Measurements from ENCODE around the gene GGA1.

The GGA1 gene, protein sequence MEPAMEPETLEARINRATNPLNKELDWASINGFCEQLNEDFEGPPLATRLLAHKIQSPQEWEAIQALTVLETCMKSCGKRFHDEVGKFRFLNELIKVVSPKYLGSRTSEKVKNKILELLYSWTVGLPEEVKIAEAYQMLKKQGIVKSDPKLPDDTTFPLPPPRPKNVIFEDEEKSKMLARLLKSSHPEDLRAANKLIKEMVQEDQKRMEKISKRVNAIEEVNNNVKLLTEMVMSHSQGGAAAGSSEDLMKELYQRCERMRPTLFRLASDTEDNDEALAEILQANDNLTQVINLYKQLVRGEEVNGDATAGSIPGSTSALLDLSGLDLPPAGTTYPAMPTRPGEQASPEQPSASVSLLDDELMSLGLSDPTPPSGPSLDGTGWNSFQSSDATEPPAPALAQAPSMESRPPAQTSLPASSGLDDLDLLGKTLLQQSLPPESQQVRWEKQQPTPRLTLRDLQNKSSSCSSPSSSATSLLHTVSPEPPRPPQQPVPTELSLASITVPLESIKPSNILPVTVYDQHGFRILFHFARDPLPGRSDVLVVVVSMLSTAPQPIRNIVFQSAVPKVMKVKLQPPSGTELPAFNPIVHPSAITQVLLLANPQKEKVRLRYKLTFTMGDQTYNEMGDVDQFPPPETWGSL

DNA sequence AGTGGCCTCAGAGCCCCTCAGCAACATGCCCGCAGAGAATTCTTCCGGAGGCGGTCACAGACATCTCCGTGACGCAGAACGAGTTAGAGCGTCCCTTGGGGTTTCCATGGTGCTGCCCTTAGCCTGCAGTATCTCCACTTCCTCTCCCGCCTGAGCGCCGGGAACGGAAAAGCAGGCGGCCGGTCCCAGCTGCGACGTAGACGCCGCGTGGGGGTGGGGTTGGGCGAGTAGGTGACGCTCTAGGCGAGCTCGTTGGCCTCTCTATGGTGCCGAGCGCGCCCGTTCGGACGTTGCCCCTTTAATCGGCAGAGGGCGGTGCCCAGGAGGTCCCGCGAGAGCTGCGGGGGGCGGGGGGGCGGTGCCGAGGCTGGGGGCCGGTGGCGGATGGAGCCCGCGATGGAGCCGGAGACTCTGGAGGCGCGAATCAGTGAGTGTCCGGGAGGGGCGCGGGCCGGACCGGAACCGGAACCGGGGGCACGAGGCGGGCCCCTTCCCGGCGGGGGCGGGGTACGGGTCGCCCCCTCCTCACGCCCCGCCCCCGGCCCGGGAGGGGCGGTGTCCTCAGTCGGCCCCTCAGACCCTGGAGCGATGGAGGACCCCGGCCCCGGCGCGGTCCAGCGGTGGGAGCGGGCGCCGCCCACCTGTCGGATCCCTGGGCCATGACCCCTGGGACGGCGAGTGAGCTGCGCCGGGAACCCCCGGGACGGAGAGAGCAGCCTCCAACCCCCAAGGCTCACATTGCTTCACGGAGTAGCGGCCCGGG is at the start of gene GGA1:
GGA1 (plus strand) TSS at position 358 of the 763 bp plus-strand sequence; CDS start at position 385, 27 bp downstream.
- in situ Hi-C loops (cut with MboI; ENCODE audit: low sequenced_read_pairs), result no loop called here

DNA sequence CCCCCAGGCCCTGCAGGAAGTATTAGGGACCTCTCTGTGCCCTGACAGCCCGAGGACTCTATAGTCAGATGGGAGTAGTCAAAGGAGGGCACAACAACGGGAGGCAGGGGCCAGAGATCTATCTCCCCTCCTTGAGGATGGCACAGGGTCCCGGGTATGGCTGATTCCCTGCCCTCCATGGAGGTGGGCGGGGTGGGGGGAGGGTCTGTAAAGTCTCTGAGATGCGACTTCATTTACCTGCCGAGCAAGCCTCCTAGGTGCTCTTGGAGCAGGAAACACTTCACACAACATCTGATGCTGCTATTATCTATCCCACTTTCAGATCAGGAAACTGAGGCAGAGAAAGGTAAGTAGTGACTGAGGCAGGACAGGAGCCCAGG is 49.1 kb upstream of the GGA1 start:
- in situ Hi-C loops (cut with MboI; ENCODE audit: low sequenced_read_pairs), result no loop called here

DNA sequence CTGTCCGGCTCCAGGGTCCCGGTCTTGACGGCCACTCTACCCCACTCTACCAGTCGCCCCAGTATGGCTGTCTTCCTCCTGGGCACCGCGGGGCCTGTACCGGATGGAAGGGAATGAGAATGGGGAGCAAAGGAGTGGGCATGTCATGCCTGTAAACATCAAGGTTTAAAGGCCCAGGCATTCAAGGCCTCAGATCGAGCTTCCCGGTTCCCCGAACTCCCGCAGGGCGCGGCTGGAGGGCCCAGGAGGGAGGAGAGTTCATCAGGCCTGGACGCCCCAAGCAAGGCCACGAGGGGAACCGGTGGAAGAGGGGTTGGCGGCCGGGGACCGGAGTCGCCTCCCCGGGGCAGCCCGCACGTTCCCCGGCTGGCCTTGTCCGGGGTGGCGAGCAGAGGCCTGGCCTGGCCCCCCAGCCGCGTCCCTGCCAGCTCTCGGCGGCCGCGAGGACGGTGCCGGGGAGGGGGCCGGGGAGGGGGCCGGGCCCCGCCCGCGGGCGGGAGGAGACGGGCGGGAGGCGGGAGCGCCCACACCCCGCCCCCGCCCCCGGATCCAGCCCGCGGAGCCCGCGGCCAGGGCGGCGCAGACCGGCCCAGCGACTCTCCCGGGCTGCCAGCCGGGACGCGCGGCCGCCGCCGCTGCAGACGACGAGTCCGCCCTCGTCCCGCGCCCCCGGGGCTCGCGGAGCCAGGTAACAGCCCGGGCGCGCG is 48.6 kb upstream of the GGA1 start, which contains the start of gene CDC42EP1:
CDC42EP1 (plus strand) TSS at position 580 of the 707 bp plus-strand sequence. CDS start 5,870 bp downstream, outside the sequence.
- in situ Hi-C loops (cut with MboI; ENCODE audit: low sequenced_read_pairs), result no loop called here

DNA sequence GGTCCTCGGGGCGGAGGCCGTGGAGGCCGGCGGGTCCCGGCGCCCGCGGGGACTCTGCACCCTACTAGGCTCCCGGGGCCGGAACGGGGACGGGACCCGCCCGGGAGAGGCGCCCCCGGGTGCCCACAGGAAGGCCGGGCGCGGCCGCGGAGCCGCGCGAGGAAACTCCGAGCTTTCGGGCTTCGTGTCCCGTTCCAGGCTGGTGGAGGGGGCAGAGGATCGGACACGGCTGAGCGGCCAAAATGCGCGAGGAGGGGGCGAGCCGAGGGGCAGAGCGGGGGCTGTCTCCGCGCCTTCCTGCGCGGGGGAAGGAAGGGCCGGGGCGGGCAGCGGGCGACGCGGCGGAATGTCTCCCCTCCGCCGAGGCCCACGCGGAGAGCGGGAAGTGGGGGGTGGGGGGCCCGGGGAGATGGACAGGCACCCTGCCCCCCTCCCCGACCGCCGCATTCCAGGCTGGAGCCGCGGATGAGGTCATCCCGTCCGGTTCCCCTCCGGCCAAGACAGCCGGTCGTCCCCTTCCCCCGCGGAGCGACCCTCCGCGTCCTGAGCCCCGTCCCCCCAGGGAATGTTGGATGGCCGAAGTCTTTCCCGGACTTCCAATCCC is 47.9 kb upstream of the GGA1 start:
- in situ Hi-C loops (cut with MboI; ENCODE audit: low sequenced_read_pairs), result no loop called here

DNA sequence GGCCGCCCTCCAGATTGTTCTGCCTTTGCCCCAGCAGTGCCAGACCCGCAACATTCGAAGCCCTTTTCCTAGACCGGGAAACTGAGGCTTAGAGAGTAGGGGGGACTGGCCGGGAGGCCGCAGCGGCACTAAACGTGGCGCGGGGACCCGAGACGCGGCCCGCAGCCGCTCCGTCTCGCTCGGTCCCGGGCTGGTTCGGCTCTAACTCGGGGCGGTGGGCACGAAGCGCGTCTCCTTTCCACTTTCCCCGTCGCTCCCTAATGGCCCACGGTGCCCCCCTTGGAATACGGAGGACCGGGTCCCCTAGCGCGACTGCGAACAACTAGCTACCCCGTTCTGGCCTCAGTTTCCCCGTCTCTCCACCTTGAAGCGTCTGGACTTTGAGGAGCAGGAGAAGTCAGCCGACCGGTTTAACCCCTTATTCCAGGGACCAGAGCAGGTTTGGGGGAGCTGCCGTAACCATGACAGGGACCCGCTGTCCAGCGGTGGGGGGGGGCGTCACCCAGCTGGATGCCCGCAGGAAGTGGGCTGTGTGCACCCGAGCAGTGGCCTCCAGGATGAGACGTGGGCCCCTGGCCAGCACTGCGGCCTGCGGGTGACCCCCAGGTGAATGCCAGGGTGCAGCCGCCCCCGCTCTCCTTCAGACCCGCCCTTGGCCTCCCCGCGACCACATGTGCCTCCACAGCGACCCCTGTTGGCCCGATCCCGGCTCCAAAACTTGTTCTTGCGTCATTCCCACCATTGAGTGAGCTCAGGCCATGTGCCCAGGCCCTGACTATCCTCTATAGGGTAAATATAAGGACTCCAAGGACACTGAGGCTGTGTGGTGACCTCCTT is 47.2 kb upstream of the GGA1 start:
- in situ Hi-C loops (cut with MboI; ENCODE audit: low sequenced_read_pairs), result no loop called here

DNA sequence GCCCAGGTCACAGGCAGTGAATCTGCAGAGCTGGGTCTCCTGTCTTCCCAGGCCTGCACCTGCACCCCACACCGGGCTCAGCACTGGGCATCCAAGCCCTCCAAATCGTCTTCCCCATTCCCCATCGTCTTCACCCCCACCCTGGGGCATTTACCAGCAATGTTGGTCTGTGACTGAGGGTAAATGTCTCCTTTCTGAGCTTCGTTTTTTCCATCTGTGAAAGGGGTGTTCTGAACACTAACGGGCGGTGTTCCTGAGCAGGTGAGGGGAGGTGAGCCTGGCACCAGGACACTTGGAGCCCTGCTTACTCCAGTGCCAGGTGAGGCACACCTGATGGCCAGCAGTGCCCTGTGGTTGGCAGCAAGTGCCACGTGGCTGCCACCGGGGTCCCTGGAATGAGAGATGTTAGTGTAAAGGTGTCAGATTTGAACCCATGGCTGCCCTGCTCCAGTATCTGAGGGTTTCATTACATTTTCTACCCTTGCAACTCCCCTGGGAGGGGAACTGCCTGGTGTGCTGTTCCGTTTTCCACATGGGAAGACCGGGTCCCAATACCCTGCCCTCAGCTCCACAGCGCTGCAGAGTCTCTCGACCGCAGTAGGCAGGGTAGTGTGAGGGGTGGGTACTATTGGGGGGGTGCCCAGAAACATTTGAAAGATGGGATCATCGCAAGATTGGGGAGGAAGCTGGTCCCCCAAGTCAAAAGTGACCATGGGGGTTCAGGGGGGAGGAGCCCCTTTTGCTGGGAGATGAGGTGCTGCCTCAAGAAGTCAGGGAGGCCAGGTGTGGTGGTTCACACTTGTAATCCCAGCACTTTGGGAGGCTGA is 46.4 kb upstream of the GGA1 start:
- in situ Hi-C loops (cut with MboI; ENCODE audit: low sequenced_read_pairs), result no loop called here

DNA sequence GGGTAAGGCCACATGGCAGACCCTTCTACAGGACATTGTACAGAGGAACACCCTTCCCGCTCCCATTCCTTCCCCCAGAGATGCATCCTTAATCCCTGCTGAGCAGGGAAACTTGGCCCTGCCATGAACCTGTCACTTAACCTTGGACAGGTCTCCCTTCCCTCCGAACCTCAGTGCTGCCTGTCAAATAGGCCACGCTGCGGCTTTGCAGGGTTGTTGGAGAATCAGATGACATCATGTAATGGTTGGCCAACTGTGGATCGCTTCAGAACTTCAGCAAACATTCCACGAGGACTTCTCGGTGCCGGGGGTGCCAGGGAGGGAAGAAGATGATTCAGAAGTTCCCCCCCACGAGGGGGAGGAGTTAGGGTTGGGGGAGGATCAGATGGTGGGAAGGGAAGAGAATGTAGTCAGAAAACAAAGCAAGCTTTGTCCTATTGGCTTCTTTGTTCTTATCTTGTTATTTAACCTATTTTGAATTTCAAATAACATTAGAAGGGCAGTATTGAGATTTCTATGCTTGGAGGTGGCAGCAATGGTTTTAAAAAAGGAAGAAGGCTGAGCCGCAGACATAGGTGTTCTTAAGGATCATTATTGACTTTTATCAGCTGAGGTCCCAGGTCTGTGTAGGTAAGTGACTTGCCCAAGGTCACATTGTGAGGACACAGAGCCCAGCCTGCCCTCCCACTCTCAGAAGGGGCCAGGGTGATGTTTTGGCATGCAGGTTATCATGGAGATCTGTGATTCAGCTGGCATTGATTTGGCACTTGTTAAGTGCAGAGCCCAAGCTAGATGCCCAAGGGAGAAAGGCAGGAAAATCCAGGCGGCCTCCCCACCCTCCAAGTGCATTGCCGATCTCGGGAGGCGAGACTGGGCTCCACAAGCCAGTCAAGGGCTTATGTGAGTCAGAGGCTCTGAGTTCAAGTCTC is 45.2 kb upstream of the GGA1 start:
- in situ Hi-C loops (cut with MboI; ENCODE audit: low sequenced_read_pairs), result no loop called here

DNA sequence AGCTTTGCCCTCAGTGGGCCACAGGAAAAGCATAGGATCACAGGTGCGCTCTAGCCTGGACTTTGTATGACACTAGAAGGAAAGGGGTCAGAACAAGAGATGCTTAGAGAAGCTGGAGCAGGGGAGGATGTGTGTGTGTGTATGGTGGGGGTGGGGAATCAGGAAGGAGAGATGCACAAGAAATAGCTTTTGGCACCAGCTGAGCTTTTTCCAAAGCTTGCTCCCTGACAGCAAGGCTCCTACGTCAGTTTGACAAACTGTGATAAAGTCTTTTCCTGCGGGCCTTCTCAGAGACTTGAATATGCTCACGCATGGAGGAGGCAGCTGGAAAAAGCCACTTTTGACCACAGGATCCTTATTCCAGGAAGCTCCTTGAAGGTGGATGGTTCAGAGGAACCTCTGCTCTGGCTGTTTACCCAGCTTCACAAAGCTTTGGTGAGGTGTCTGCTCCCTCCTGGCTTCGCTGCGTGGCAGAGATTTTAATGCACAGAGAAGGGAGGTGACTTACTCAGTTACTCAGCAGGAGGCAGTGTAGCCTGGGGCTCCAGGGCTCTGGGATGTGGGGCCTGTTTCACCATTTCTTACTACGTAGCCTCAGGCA is 44.4 kb upstream of the GGA1 start:
- in situ Hi-C loops (cut with MboI; ENCODE audit: low sequenced_read_pairs), result no loop called here

DNA sequence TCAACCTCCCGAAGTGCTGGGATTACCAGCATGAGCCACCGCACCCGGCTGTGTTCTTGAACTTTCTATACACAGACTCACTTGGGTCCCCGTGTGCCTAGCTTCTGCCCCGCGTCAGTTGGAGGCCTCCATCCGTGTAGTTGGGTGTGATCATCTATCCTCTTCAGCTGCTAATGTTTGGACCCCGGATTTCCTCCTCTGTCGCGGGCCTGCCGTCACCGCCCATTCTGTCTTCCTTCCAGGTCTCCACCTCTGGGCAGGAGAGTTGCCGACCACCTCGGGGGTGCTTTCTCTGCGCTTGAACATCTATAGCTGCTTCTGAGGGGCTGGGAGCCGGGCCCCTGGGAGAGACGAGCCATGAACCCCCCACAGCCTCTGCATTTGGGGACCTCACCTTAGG is 42.8 kb upstream of the GGA1 start:
- in situ Hi-C loops (cut with MboI; ENCODE audit: low sequenced_read_pairs), result no loop called here

DNA sequence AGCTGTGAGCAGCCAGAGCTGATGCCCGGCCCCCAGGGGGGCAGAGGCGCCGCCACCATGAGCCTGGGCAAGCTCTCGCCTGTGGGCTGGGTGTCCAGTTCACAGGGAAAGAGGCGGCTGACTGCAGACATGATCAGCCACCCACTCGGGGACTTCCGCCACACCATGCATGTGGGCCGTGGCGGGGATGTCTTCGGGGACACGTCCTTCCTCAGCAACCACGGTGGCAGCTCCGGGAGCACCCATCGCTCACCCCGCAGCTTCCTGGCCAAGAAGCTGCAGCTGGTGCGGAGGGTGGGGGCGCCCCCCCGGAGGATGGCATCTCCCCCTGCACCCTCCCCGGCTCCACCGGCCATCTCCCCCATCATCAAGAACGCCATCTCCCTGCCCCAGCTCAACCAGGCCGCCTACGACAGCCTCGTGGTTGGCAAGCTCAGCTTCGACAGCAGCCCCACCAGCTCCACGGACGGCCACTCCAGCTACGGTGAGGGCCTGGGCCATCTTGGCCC is 42.3 kb upstream of the GGA1 start:
- in situ Hi-C loops (cut with MboI; ENCODE audit: low sequenced_read_pairs), result no loop called here

DNA sequence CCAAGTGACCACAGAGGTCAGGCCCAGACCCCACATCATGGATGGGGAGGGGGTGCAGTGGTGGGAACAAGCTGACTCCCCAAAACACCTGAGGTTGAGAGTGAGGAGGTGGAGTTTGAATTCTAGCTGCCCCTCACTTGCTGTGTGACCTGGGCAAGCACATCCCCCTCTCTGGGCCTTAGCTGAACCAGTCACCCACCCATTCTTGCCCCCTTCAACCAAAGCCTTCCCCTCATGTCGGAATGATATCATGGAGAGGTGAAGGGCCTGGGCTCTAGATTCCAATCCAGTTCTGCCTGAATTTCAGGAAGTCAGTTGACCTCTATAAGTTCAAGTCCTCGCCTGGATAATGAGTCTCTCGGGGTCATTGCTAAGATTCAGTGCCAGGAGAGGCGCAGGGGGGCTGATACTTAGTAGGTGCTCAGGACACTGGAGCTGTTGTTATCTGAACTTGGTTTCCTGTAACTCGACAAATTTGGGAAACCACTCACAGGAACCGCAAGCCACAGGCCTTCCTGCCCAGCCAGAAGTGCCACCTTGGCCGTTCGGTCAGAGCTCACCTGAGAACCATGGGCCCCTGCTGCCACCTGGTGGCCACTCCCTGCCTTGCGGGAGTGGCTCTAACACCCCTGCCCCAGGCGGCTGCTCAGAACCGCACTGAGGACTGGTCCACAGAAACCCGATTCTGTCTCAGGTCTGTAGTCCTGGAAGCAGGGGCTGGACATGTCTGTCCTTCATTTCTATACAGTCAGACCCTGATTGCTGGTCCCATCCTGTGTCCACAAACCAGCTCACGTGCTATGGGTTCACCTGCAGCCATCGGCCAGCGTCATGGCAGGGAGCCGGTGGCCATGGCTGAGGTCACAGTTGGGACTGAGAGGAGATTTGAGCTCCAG is 41.5 kb upstream of the GGA1 start:
- in situ Hi-C loops (cut with MboI; ENCODE audit: low sequenced_read_pairs), result no loop called here

DNA sequence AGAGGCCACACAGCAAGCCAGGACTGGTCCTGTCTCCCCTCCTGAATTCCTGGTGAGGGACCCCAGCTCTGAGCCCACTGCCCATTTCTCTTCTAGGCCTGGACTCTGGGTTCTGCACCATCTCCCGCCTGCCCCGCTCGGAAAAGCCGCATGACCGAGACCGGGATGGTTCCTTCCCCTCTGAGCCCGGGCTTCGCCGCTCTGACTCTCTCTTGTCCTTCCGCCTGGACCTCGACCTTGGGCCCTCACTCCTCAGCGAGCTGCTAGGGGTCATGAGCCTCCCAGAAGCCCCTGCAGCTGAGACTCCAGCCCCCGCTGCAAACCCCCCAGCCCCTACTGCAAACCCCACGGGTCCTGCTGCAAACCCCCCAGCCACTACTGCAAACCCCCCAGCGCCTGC is 40.6 kb upstream of the GGA1 start:
- in situ Hi-C loops (cut with MboI; ENCODE audit: low sequenced_read_pairs), result no loop called here

DNA sequence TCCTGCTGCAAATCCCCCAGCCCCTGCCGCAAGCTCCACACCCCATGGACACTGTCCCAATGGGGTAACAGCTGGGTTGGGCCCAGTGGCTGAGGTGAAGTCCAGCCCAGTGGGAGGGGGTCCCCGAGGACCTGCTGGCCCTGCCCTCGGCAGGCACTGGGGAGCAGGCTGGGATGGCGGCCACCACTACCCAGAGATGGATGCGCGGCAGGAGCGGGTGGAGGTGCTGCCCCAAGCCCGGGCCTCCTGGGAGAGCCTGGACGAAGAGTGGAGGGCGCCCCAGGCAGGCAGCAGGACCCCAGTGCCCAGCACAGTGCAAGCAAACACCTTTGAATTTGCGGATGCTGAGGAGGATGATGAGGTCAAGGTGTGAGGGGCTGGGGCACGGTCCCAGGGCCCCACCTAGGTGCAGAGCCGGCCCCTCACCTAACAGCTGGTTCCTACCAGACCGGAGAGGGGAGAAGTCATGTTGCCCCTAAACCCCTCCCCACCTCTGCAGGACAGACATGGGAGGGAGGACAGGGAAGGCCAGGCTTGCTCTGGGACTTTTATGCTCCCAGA is 40.1 kb upstream of the GGA1 start:
- in situ Hi-C loops (cut with MboI; ENCODE audit: low sequenced_read_pairs), result no loop called here

DNA sequence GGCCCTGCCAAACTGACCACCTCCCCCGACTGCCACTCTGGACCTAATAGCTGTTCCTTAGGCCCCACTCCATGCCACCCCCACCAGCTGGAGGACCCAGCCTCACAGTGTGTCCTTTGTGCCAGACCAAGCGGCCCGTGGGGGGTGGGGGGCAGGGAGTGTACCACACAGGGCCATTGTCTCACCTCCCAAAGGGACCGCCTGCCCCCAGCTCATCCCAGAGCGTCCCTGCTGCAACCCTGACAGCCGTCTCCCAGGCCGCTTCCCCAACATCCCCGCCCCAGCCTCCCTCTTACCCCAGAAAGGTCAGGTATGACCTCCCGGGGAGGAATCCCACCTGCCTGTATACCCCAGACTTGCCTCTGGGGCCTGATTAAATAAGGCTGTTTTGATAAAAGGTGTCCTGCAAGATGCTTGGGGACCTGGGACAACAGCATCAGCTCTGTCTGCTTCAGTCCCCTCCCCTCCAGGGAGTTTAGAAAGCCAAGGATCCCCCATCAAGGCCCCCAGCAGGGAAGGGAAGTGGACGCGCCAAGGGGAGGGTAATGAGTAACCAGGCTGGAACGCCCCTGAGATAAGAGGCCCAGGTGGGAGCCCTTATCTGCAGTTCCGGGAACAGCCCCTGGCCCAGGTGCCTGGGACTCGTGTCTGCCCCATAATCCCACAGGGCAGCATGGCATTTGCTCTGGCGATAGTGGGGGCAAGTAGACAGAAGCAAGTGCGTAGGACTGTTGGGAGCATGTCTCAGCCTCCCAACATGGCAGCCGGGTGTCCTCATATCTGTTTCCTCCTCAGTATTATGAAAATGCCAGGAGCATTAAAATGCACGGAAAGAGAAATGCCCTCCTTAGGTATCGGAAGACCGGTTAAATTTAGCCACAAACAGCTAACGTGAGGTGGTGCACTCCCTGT is 39.4 kb upstream of the GGA1 start:
- in situ Hi-C loops (cut with MboI; ENCODE audit: low sequenced_read_pairs), result no loop called here

All from hTERT RPE-1 (cell line).